A549 (cell line): Measurements from ENCODE around the gene ZFP36L1. TPM values are rescaled to one million over a fixed set of nuclear protein-coding genes. Genes with fewer than 3 reads are reported as not detected.

Experiments
- BHLHE40 ChIP-seq: IDR thresholded peaks from 2 replicates; pipeline ENCODE4 v1.6.1; 2012; ENCODE audit warnings: low read depth, low read length, inconsistent platforms
- CBX2 ChIP-seq: fragments of 200-600 bp; sonication (generic); IDR thresholded peaks from 2 replicates; pipeline ENCODE4 v1.6.1; 2016; ENCODE audit warnings: low read depth, mild to moderate bottlenecking, borderline replicate concordance
- CEBPB ChIP-seq, 2 experiments: fragments of >200 bp in 1 of 2; sonication (Bioruptor Twin) in 1 of 2; formaldehyde crosslinking in 1 of 2; IDR thresholded peaks; 2 replicates each; pipeline ENCODE4 v1.6.1; 2012 to 2016
- CHD2 ChIP-seq: fragments of 150-350 bp; IDR thresholded peaks from 2 replicates; pipeline ENCODE4 v1.6.1; 2014; ENCODE audit warnings: low read length; ENCODE audit not compliant: partially characterized antibody
- CHD4 ChIP-seq: fragments of 200-600 bp; sonication (generic); IDR thresholded peaks from 2 replicates; pipeline ENCODE4 v1.6.1; 2016; ENCODE audit warnings: antibody characterized with exemption, mild to moderate bottlenecking, borderline replicate concordance
- E2F6 ChIP-seq: IDR thresholded peaks from 2 replicates; pipeline ENCODE4 v1.6.1; 2012; ENCODE audit warnings: low read depth, borderline replicate concordance
- EHF ChIP-seq: fragments of 250-450 bp; sonication (Bioruptor Pico); IDR thresholded peaks from 2 replicates; pipeline ENCODE4 v1.5.0; 2020; ENCODE audit warnings: mild to moderate bottlenecking
- EHMT2 ChIP-seq: fragments of 200-600 bp; sonication (generic); IDR thresholded peaks from 2 replicates; pipeline ENCODE4 v1.6.1; 2016; ENCODE audit warnings: antibody characterized with exemption, low read depth, mild to moderate bottlenecking, moderate library complexity
- ESRRA ChIP-seq: fragments of 150-350 bp; IDR thresholded peaks from 2 replicates; pipeline ENCODE4 v1.6.1; 2014; ENCODE audit warnings: mild to moderate bottlenecking, low read length, borderline replicate concordance
- FOXS1 ChIP-seq: fragments of 250-450 bp; sonication (Bioruptor Pico); IDR thresholded peaks from 2 replicates; pipeline ENCODE4 v1.5.0; 2020; ENCODE audit warnings: mild to moderate bottlenecking, moderate library complexity
- GATA3 ChIP-seq: IDR thresholded peaks from 2 replicates; pipeline ENCODE4 v1.6.1; 2012; ENCODE audit warnings: borderline replicate concordance
- HDAC2 ChIP-seq: fragments of 200-600 bp; sonication (generic); IDR thresholded peaks from 2 replicates; pipeline ENCODE4 v1.6.1; 2016
- HOXA7 ChIP-seq: fragments of 250-450 bp; sonication (Bioruptor Pico); IDR thresholded peaks from 2 replicates; pipeline ENCODE4 v1.5.0; 2020; ENCODE audit warnings: mild to moderate bottlenecking, moderate library complexity
- HOXB13 ChIP-seq: fragments of 250-450 bp; sonication (Bioruptor Pico); IDR thresholded peaks from 2 replicates; pipeline ENCODE4 v1.5.0; 2020; ENCODE audit warnings: low read depth, mild to moderate bottlenecking, moderate library complexity
- JUN ChIP-seq, 2 experiments: fragments of >200 bp; sonication (Bioruptor Twin); formaldehyde crosslinking; IDR thresholded peaks; 2 replicates in 1 of 2; 3 replicates in 1 of 2; pipeline ENCODE4 v1.6.1; 2016 to 2017
- KDM5A ChIP-seq: fragments of 200-600 bp; sonication (generic); IDR thresholded peaks from 2 replicates; pipeline ENCODE4 v1.6.1; 2016; ENCODE audit warnings: antibody characterized with exemption, mild to moderate bottlenecking
- MAZ ChIP-seq: fragments of 150-350 bp; IDR thresholded peaks from 2 replicates; pipeline ENCODE4 v1.6.1; 2014; ENCODE audit warnings: antibody characterized with exemption, low read depth, low read length, borderline replicate concordance
- MYC ChIP-seq: IDR thresholded peaks from 2 replicates; pipeline ENCODE4 v1.6.1; 2012; ENCODE audit warnings: mild to moderate bottlenecking, inconsistent platforms, low read length, improper control_type of control experiment, borderline replicate concordance
- NFE2L2 ChIP-seq: fragments of 150-350 bp; conservative IDR thresholded peaks from 2 replicates; pipeline ENCODE4 v1.6.1; 2014; ENCODE audit warnings: low read length
- NPAS2 ChIP-seq: fragments of 250-450 bp; sonication (Bioruptor Pico); IDR thresholded peaks from 2 replicates; pipeline ENCODE4 v1.8.0; 2022; ENCODE audit warnings: mild to moderate bottlenecking, moderate library complexity, borderline replicate concordance
- PHF8 ChIP-seq: fragments of 200-600 bp; sonication (generic); IDR thresholded peaks from 2 replicates; pipeline ENCODE4 v1.6.1; 2016; ENCODE audit warnings: low read depth, mild to moderate bottlenecking, antibody characterized with exemption, moderate library complexity, borderline replicate concordance
- POLR2A ChIP-seq: IDR thresholded peaks from 2 replicates; pipeline ENCODE4 v1.6.1; 2012; ENCODE audit warnings: mild to moderate bottlenecking, low read length
- POLR2AphosphoS2 ChIP-seq: conservative IDR thresholded peaks from 2 replicates; pipeline ENCODE4 v1.6.1; 2012; ENCODE audit warnings: low read length, improper control_type of control experiment, inconsistent platforms
- RAD21 ChIP-seq, 2 experiments: fragments of >200 bp in 1 of 2; sonication (Bioruptor Twin) in 1 of 2; formaldehyde crosslinking in 1 of 2; IDR thresholded peaks in 1 of 2; conservative IDR thresholded peaks in 1 of 2; 2 replicates in 1 of 2; 3 replicates in 1 of 2; pipeline ENCODE4 v1.6.1; 2012 to 2018; ENCODE audit warnings: inconsistent platforms in 1 of 2
- RFX5 ChIP-seq: fragments of 450-650 bp; IDR thresholded peaks from 2 replicates; pipeline ENCODE4 v1.7.1; 2014; ENCODE audit warnings: antibody characterized with exemption, mild to moderate bottlenecking, moderate library complexity
- RNF2 ChIP-seq: fragments of 200-600 bp; sonication (generic); IDR thresholded peaks from 2 replicates; pipeline ENCODE4 v1.6.1; 2016; ENCODE audit warnings: low read depth, mild to moderate bottlenecking, antibody characterized with exemption, moderate library complexity, borderline replicate concordance
- SREBF2 ChIP-seq: fragments of 450-650 bp; IDR thresholded peaks from 2 replicates; pipeline ENCODE4 v1.6.1; 2014; ENCODE audit warnings: mild to moderate bottlenecking, moderate library complexity
- TFCP2L1 ChIP-seq: fragments of 250-450 bp; sonication (Bioruptor Pico); IDR thresholded peaks from 2 replicates; pipeline ENCODE4 v1.5.0; 2021; ENCODE audit warnings: mild to moderate bottlenecking
- TP53 ChIP-seq: fragments of 250-450 bp; sonication (Bioruptor Pico); IDR thresholded peaks from 2 replicates; pipeline ENCODE4 v1.5.0; 2021; ENCODE audit warnings: mild to moderate bottlenecking, moderate library complexity
- polyA plus RNA-seq, 4 experiments: library from polyadenylated mRNA; depleted of rRNA in 3 of 4; stranded (reverse); fragments of >200 nt; fragmentation: RNase III in 1 of 4; extraction: RNeasy Plus Mini Kit Qiagen cat#74134 plus additional on column Dnase treatment in 1 of 4; gene quantifications; 2 replicates in 3 of 4; 3 replicates in 1 of 4; pipeline ENCODE4 v1.2.3, GENCODE V29; 2011 to 2017
- TF ChIP-seq, protein P1 (sequence below): fragments of >200 bp; sonication (Bioruptor Twin); formaldehyde crosslinking; IDR thresholded peaks from 2 replicates; pipeline ENCODE4 v1.6.1; 2016
- TF ChIP-seq, protein P2 (sequence below): fragments of >200 bp; sonication (Bioruptor Twin); formaldehyde crosslinking; IDR thresholded peaks from 3 replicates; pipeline ENCODE4 v1.6.1; 2016
- TF ChIP-seq, protein P3 (sequence below): IDR thresholded peaks from 2 replicates; pipeline ENCODE4 v1.6.1; 2012
- TF ChIP-seq, protein P4 (sequence below): fragments of 150-350 bp; IDR thresholded peaks from 2 replicates; pipeline ENCODE4 v1.6.1; 2014; ENCODE audit warnings: low read depth, mild to moderate bottlenecking, low read length
- TF ChIP-seq, protein P5 (sequence below): fragments of 250-450 bp; sonication (Bioruptor Pico); IDR thresholded peaks from 2 replicates; pipeline ENCODE4 v1.5.0; 2021; ENCODE audit warnings: mild to moderate bottlenecking, moderate library complexity, borderline replicate concordance
- TF ChIP-seq, protein P6 (sequence below): fragments of 450-650 bp; IDR thresholded peaks from 2 replicates; pipeline ENCODE4 v1.6.1; 2014; ENCODE audit warnings: antibody characterized with exemption
- TF ChIP-seq, protein P7 (sequence below): IDR thresholded peaks from 2 replicates; pipeline ENCODE4 v1.6.1; 2012

Gene ZFP36L1
- polyA plus RNA-seq, 2 of the 4 experiments (the other 2 are of a cell fraction) = 76.4 to 114 TPM

- TF ChIP-seq, protein P1, sequence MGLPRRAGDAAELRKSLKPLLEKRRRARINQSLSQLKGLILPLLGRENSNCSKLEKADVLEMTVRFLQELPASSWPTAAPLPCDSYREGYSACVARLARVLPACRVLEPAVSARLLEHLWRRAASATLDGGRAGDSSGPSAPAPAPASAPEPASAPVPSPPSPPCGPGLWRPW = no peak
- peak; percentile 35 to 60 for TF ChIP-seq CEBPB (IDR thresholded peaks at IDR 0.05)
- TF ChIP-seq CHD2 = no peak
- TF ChIP-seq EHF (CRISPR knock-in tag) = no peak
- TF ChIP-seq, protein P2, sequence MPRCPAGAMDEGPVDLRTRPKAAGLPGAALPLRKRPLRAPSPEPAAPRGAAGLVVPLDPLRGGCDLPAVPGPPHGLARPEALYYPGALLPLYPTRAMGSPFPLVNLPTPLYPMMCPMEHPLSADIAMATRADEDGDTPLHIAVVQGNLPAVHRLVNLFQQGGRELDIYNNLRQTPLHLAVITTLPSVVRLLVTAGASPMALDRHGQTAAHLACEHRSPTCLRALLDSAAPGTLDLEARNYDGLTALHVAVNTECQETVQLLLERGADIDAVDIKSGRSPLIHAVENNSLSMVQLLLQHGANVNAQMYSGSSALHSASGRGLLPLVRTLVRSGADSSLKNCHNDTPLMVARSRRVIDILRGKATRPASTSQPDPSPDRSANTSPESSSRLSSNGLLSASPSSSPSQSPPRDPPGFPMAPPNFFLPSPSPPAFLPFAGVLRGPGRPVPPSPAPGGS = peak; percentile 86; the same call in 2 of the 3 replicates
- 0 out of 2 replicates have a peak, but pooled peaks have one; percentile 13 for TF ChIP-seq BHLHE40
- no peak for TF ChIP-seq PHF8
- no peak for TF ChIP-seq HDAC2
- no peak for TF ChIP-seq NPAS2 (CRISPR knock-in tag)
- TF ChIP-seq TFCP2L1 (CRISPR knock-in tag) = no peak
- no peak for TF ChIP-seq RFX5
- no peak for TF ChIP-seq POLR2A
- peak; percentile 80 to 85; a peak in 3 of 5 replicates for TF ChIP-seq JUN (IDR thresholded peaks at IDR 0.05)
- no peak for TF ChIP-seq SREBF2
- no peak for TF ChIP-seq EHMT2
- TF ChIP-seq, protein P3, sequence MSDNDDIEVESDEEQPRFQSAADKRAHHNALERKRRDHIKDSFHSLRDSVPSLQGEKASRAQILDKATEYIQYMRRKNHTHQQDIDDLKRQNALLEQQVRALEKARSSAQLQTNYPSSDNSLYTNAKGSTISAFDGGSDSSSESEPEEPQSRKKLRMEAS = peak; percentile 94
- TF ChIP-seq E2F6 = no peak
- TF ChIP-seq RNF2 = no peak
- TF ChIP-seq MAZ = no peak
- TF ChIP-seq FOXS1 = no peak
- TF ChIP-seq POLR2AphosphoS2 = no peak
- peak; percentile 93 for TF ChIP-seq GATA3
- TF ChIP-seq KDM5A = no peak
- TF ChIP-seq CHD4 = no peak
- no peak for TF ChIP-seq HOXB13 (CRISPR knock-in tag)
- no peak for TF ChIP-seq NFE2L2
- peak; percentile 89 for TF ChIP-seq MYC
- no peak for TF ChIP-seq CBX2
- no peak for TF ChIP-seq HOXA7 (CRISPR knock-in tag)
- peak; percentile 26 to 68 for TF ChIP-seq RAD21 (conservative IDR thresholded peaks at IDR 0.05 in 1 of 2, IDR thresholded peaks at IDR 0.05 in 1 of 2)
- TF ChIP-seq, protein P4, sequence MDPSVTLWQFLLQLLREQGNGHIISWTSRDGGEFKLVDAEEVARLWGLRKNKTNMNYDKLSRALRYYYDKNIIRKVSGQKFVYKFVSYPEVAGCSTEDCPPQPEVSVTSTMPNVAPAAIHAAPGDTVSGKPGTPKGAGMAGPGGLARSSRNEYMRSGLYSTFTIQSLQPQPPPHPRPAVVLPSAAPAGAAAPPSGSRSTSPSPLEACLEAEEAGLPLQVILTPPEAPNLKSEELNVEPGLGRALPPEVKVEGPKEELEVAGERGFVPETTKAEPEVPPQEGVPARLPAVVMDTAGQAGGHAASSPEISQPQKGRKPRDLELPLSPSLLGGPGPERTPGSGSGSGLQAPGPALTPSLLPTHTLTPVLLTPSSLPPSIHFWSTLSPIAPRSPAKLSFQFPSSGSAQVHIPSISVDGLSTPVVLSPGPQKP = no peak
- 0 out of 2 replicates have a peak, but pooled peaks have one; percentile 63 for TF ChIP-seq ESRRA
- TF ChIP-seq, protein P5, sequence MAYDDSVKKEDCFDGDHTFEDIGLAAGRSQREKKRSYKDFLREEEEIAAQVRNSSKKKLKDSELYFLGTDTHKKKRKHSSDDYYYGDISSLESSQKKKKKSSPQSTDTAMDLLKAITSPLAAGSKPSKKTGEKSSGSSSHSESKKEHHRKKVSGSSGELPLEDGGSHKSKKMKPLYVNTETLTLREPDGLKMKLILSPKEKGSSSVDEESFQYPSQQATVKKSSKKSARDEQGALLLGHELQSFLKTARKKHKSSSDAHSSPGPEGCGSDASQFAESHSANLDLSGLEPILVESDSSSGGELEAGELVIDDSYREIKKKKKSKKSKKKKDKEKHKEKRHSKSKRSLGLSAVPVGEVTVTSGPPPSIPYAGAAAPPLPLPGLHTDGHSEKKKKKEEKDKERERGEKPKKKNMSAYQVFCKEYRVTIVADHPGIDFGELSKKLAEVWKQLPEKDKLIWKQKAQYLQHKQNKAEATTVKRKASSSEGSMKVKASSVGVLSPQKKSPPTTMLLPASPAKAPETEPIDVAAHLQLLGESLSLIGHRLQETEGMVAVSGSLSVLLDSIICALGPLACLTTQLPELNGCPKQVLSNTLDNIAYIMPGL = no peak
- TF ChIP-seq, protein P6, sequence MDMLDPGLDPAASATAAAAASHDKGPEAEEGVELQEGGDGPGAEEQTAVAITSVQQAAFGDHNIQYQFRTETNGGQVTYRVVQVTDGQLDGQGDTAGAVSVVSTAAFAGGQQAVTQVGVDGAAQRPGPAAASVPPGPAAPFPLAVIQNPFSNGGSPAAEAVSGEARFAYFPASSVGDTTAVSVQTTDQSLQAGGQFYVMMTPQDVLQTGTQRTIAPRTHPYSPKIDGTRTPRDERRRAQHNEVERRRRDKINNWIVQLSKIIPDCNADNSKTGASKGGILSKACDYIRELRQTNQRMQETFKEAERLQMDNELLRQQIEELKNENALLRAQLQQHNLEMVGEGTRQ = no peak
- no peak for TF ChIP-seq TP53 (CRISPR knock-in tag)
- TF ChIP-seq, protein P7, sequence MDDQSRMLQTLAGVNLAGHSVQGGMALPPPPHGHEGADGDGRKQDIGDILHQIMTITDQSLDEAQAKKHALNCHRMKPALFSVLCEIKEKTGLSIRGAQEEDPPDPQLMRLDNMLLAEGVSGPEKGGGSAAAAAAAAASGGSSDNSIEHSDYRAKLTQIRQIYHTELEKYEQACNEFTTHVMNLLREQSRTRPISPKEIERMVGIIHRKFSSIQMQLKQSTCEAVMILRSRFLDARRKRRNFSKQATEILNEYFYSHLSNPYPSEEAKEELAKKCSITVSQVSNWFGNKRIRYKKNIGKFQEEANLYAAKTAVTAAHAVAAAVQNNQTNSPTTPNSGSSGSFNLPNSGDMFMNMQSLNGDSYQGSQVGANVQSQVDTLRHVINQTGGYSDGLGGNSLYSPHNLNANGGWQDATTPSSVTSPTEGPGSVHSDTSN = peak; percentile 79
These were observed 8.5 kb downstream of the ZFP36L1 start (continued) for GRCh38 chr14:68784226-68784910.
